ENCODE measurements around the gene USP32. TPM values are rescaled to one million over a fixed set of nuclear protein-coding genes. Genes with fewer than 3 reads are reported as not detected.
A peak's percentile ranks its signal among the peaks of the same experiment; 100 is the strongest.

The USP32 gene
- total RNA-seq, 1 donor from 2014 or later = 59.6 TPM

- no peak overlapping the region for H3K27ac Mint-ChIP-seq (ENCODE audit: unreplicated experiment)
- peaks cover 20% of the 10 kb centered on the region for H3K4me1 Mint-ChIP-seq (ENCODE audit: low read depth, unreplicated experiment)
- no peak for DNase-seq
- H3K36me3 Mint-ChIP-seq (ENCODE audit: unreplicated experiment) = no peaks in the 10 kb centered on the region
- no peak for TF ChIP-seq CTCF (IDR thresholded peaks at IDR 0.05; ENCODE audit: partially characterized antibody, unreplicated experiment)
- H3K27me3 Mint-ChIP-seq (ENCODE audit: unreplicated experiment) = peaks cover 6% of the 10 kb centered on the region
- peaks cover 3% of the 10 kb centered on the region for H3K9me3 Mint-ChIP-seq (ENCODE audit: unreplicated experiment)
- H3K4me3 Mint-ChIP-seq (ENCODE audit: unreplicated experiment) = no peak overlapping the region
Measured at GRCh38 chr17:60164697-60165096, 227.2 kb downstream of the USP32 start.

- Mint-ChIP-seq H3K36me3 (ENCODE audit: unreplicated experiment) (no peaks in the 10 kb centered on the region), H3K27me3 (ENCODE audit: unreplicated experiment) (peaks cover 6% of the 10 kb centered on the region), H3K4me3 (ENCODE audit: unreplicated experiment) (no peak overlapping the region), H3K27ac (ENCODE audit: unreplicated experiment) (no peak overlapping the region), H3K4me1 (ENCODE audit: low read depth, unreplicated experiment) (peaks cover 19% of the 10 kb centered on the region), H3K9me3 (ENCODE audit: unreplicated experiment) (peaks cover 3% of the 10 kb centered on the region)
- no peak for TF ChIP-seq CTCF (IDR thresholded peaks at IDR 0.05; ENCODE audit: partially characterized antibody, unreplicated experiment)
- no peak for DNase-seq
Measured at GRCh38 chr17:60164164-60164563, 227.8 kb downstream of the USP32 start.

- Mint-ChIP-seq H3K4me3 (ENCODE audit: unreplicated experiment) (no peak overlapping the region), H3K27ac (ENCODE audit: unreplicated experiment) (peak overlapping the region; percentile 28), H3K9me3 (ENCODE audit: unreplicated experiment) (peaks cover 3% of the 10 kb centered on the region), H3K36me3 (ENCODE audit: unreplicated experiment) (no peaks in the 10 kb centered on the region), H3K27me3 (ENCODE audit: unreplicated experiment) (peaks cover 6% of the 10 kb centered on the region), H3K4me1 (ENCODE audit: low read depth, unreplicated experiment) (peaks cover 19% of the 10 kb centered on the region)
- TF ChIP-seq CTCF (IDR thresholded peaks at IDR 0.05; ENCODE audit: partially characterized antibody, unreplicated experiment) = no peak
- no peak for DNase-seq
Measured at GRCh38 chr17:60163108-60163784, 228.7 kb downstream of the USP32 start.

- H3K27ac Mint-ChIP-seq (ENCODE audit: unreplicated experiment) = no peak overlapping the region
- H3K4me1 Mint-ChIP-seq (ENCODE audit: low read depth, unreplicated experiment) = peaks cover 21% of the 10 kb centered on the region
- peak overlapping the region; percentile 34 for H3K4me3 Mint-ChIP-seq (ENCODE audit: unreplicated experiment)
Measured at GRCh38 chr17:60161598-60162330, 230.2 kb downstream of the USP32 start.

More at GRCh38 chr17:60161598-60162330, 230.2 kb downstream of the USP32 start:
- DNase-seq = peak; percentile 61
- TF ChIP-seq CTCF (IDR thresholded peaks at IDR 0.05; ENCODE audit: partially characterized antibody, unreplicated experiment) = no peak
- Mint-ChIP-seq H3K36me3 (ENCODE audit: unreplicated experiment) (no peaks in the 10 kb centered on the region), H3K9me3 (ENCODE audit: unreplicated experiment) (peaks cover 3% of the 10 kb centered on the region), H3K27me3 (ENCODE audit: unreplicated experiment) (peaks cover 6% of the 10 kb centered on the region)
